Adrenal gland (tissue), 12 donors: Measurements from ENCODE around the gene NLRC5. TPM values are rescaled to one million over a fixed set of nuclear protein-coding genes. Genes with fewer than 3 reads are reported as not detected.
A peak's percentile ranks its signal among the peaks of the same experiment; 100 is the strongest.

Source experiments
- DNase-seq, 7 donors: peaks; one replicate each; pipeline ENCODE4 v3.0.0-alpha.2; 2019 to 2020
- H3K27ac ChIP-seq, 5 donors: fragments of 200-600 bp; sonication (generic) in 4 of 5; 1 replicate in 3 of 5; 2 replicates in 2 of 5; pipeline versions ENCODE4 v1.5.1 to v1.8.0; 2016 to 2020; ENCODE audit warnings: mild to moderate bottlenecking in 1 of 5
- H3K27me3 ChIP-seq: fragments of 200-600 bp; 2 replicates; pipeline ENCODE4 v1.8.0; 2021
- H3K36me3 ChIP-seq, 2 donors: fragments of 200-600 bp; replicated peaks in 1 of 2; 1 replicate in 1 of 2; 2 replicates in 1 of 2; pipeline versions ENCODE4 v1.5.1 to v1.8.0; 2018 to 2022
- H3K4me1 ChIP-seq, 2 donors: fragments of 200-600 bp; replicated peaks in 1 of 2; 1 replicate in 1 of 2; 2 replicates in 1 of 2; pipeline versions ENCODE4 v1.5.1 to v1.8.0; 2018 to 2021
- H3K4me3 ChIP-seq, 4 donors: fragments of 200-600 bp; sonication (generic) in 3 of 4; one replicate each; pipeline ENCODE4 v1.5.1; 2016 to 2018
- H3K9me3 ChIP-seq, 3 donors: fragments of 200-600 bp; sonication (generic) in 1 of 3; replicated peaks in 1 of 3; 1 replicate in 2 of 3; 2 replicates in 1 of 3; pipeline versions ENCODE4 v1.5.1 to v1.8.0; 2016 to 2021
- CTCF ChIP-seq, 6 experiments: fragments of 450-650 bp in 4 of 6; fragments of 200-600 bp in 2 of 6; sonication (generic) in 1 of 6; IDR thresholded peaks; 1 replicate in 5 of 6; 2 replicates in 1 of 6; pipeline versions ENCODE4 v1.5.1 to v1.8.0; 2016 to 2021; ENCODE audit warnings: antibody characterized with exemption in 6 of 6, mild to moderate bottlenecking in 2 of 6, moderate library complexity in 1 of 6
- POLR2A ChIP-seq, 2 donors: fragments of 450-650 bp; IDR thresholded peaks; one replicate each; pipeline ENCODE4 v1.6.1; 2017; ENCODE audit warnings: antibody characterized with exemption in 2 of 2, mild to moderate bottlenecking in 2 of 2, moderate library complexity in 1 of 2
- WGBS, 4 donors: extraction: QIAGEN DNeasy Blood & Tissue Kit in 2 of 4; methylation state at CpG; one replicate each; pipeline versions ENCODE4 v1.1.5 to v1.1.7; 2013 to 2017; 5-methylcytosine and 5-hydroxymethylcytosine counted together
- intact Hi-C, 2 donors: fragments of 100-400 bp; cut with DNase I; formaldehyde crosslinking; loops; one replicate each; pipeline versions ENCODE4 v1.14.1 to v1.15.0; 2022 to 2023
- polyA plus RNA-seq, 3 donors: library from polyadenylated mRNA; stranded (reverse); fragments of 200-250 nt in 2 of 3; fragments of 350-450 nt in 1 of 3; fragmentation: Illumina TruSeq in 1 of 3; extraction: RNeasy Lipid Tissue Mini Kit (QIAGEN cat#74804) in 1 of 3; gene quantifications; one replicate each; pipeline ENCODE4 v1.2.3, GENCODE V29; 2013 to 2014
- total RNA-seq, 9 donors: library from RNA; depleted of rRNA in 4 of 9; stranded (reverse); fragments of >200 nt in 4 of 9; fragments of 120-200 nt in 1 of 9; fragmentation: NEBNext Ultra II Directional in 1 of 9; extraction: Animal tissue kit (Norgen Biotek cat#: 25700) in 1 of 9; gene quantifications; one replicate each; pipeline versions ENCODE4 v1.1.0 to v1.2.4, GENCODE V29; 2013 to 2023
- donor health status: healthy with polysubstance abuse.
- donor health status: Bipolar disorder and iron deficiency.
- donor health status: DM: yes; HTN: yes; CAD: no.
- donor health status: DM: no; HTN: no; CAD: no.
- donor health status: DM: no; HTN: no; CAD: no.
- donor health status: DM: yes; HTN: yes; CAD: no.

NLRC5 gene
- total and polyA plus RNA-seq, 12 donors: 6.0 to 89.0 (median 26.6) TPM

GRCh38 chr16:57009643-57010170, 20.4 kb downstream of the NLRC5 start:
- Histone ChIP-seq H3K4me1 (peaks cover 0 to 3% of the 10 kb centered on the region in 2 donors), H3K36me3 (peaks cover 0 to under 1% of the 10 kb centered on the region in 2 donors), H3K27me3 (no peaks in the 10 kb centered on the region), H3K9me3 (no peaks in the 10 kb centered on the region), H3K27ac (no peak overlapping the region), H3K4me3 (no peak overlapping the region)
- no peak for TF ChIP-seq CTCF (IDR thresholded peaks at IDR 0.05)
- no peak for TF ChIP-seq POLR2A (IDR thresholded peaks at IDR 0.05)
- WGBS, 4 donors: 95 to 98% (median 96%) methylated on average over 2 of the region's 2 CpGs
- no peak for DNase-seq
- intact Hi-C loops: no loop called here

GRCh38 chr16:57012353-57012752, 23.0 kb downstream of the NLRC5 start:
- 94 to 96% (median 95%) methylated on average over 13 of the region's 13 CpGs for whole genome bisulfite sequencing, 4 donors
- H3K9me3 ChIP-seq: no peaks in the 10 kb centered on the region
- no peaks in the 10 kb centered on the region for H3K27me3 ChIP-seq
- H3K4me1 ChIP-seq: peaks cover 0 to 3% of the 10 kb centered on the region in 2 donors
- H3K27ac ChIP-seq: no peak overlapping the region
- TF ChIP-seq POLR2A (IDR thresholded peaks at IDR 0.05) (no peak), CTCF (IDR thresholded peaks at IDR 0.05) (no peak)
- no peak overlapping the region for H3K4me3 ChIP-seq
- intact Hi-C loops: no loop called here
- H3K36me3 ChIP-seq: no peaks in the 10 kb centered on the region
- DNase-seq: no peak

GRCh38 chr16:57013229-57013628, 23.9 kb downstream of the NLRC5 start:
- Histone ChIP-seq H3K36me3 (no peaks in the 10 kb centered on the region), H3K27ac (no peak overlapping the region), H3K9me3 (no peaks in the 10 kb centered on the region), H3K27me3 (no peaks in the 10 kb centered on the region), H3K4me3 (no peak overlapping the region), H3K4me1 (peaks cover 0 to 3% of the 10 kb centered on the region in 2 donors)
- 71 to 77% (median 76%) methylated on average over 2 of the region's 2 CpGs for WGBS, 4 donors
- TF ChIP-seq CTCF (IDR thresholded peaks at IDR 0.05) (no peak), POLR2A (IDR thresholded peaks at IDR 0.05) (no peak)
- DNase-seq: no peak
- intact Hi-C loops: no loop called here

- no peak overlapping the region for H3K4me3 ChIP-seq
- no peak for TF ChIP-seq CTCF (IDR thresholded peaks at IDR 0.05)
- no peak for TF ChIP-seq POLR2A (IDR thresholded peaks at IDR 0.05)
- intact Hi-C loops: no loop called here
Measured at GRCh38 chr16:57013902-57014301, 24.5 kb downstream of the NLRC5 start.

More at GRCh38 chr16:57013902-57014301, 24.5 kb downstream of the NLRC5 start:
- no peak for DNase-seq
- WGBS, 4 donors: 86 to 96% (median 91%) methylated on average over 2 of the region's 2 CpGs
- Histone ChIP-seq H3K27ac (peak overlapping the region in 3 of 5 donors; percentile 3 to 52 (median 36)), H3K36me3 (no peaks in the 10 kb centered on the region), H3K4me1 (peaks cover 0 to 3% of the 10 kb centered on the region in 2 donors), H3K27me3 (no peaks in the 10 kb centered on the region), H3K9me3 (no peaks in the 10 kb centered on the region)
